Upper lobe of left lung (tissue), 4 donors: ENCODE results near the gene AIMP1.

Experiments used
- CTCF ChIP-seq, 6 experiments: fragments of 450-650 bp in 4 of 6; fragments of 200-600 bp in 2 of 6; sonication (generic) in 2 of 6; IDR thresholded peaks; one replicate each; pipeline ENCODE4 v1.5.1; 2016 to 2019; ENCODE audit warnings: antibody characterized with exemption in 6 of 6
- EP300 ChIP-seq, 4 donors: sonication (generic); formaldehyde crosslinking; IDR thresholded peaks; one replicate each; pipeline ENCODE4 v1.5.1; 2017; ENCODE audit warnings: antibody characterized with exemption in 4 of 4, control low read depth in 2 of 4
- POLR2A ChIP-seq, 4 donors: fragments of 450-650 bp; IDR thresholded peaks; one replicate each; pipeline ENCODE4 v1.5.1; 2016 to 2017; ENCODE audit warnings: antibody characterized with exemption in 4 of 4, mild to moderate bottlenecking in 2 of 4
- POLR2AphosphoS5 ChIP-seq, 2 donors: sonication (generic); formaldehyde crosslinking; IDR thresholded peaks; one replicate each; pipeline ENCODE4 v1.5.1; 2017; ENCODE audit warnings: antibody characterized with exemption in 2 of 2

- TF ChIP-seq CTCF (IDR thresholded peaks at IDR 0.05) (no peak), POLR2A (IDR thresholded peaks at IDR 0.05) (no peak), EP300 (IDR thresholded peaks at IDR 0.05) (no peak), POLR2AphosphoS5 (IDR thresholded peaks at IDR 0.05) (no peak)
Measured at GRCh38 chr4:106334741-106335470, 18.6 kb downstream of the AIMP1 start.
